COLO668 (cell line): ENCODE data around the gene RANBP3.
"Not testable (repeated sequence)": the region's sequence is repeated elsewhere in the genome, so short reads cannot be mapped to it uniquely, and the experiment has no call there.

Experiments used
- DNase-seq: peaks from one replicate; lab custom pipeline; 2025; ENCODE audit not compliant: unreplicated experiment; lab: John Stamatoyannopoulos, UW

RANBP3 gene

DNA sequence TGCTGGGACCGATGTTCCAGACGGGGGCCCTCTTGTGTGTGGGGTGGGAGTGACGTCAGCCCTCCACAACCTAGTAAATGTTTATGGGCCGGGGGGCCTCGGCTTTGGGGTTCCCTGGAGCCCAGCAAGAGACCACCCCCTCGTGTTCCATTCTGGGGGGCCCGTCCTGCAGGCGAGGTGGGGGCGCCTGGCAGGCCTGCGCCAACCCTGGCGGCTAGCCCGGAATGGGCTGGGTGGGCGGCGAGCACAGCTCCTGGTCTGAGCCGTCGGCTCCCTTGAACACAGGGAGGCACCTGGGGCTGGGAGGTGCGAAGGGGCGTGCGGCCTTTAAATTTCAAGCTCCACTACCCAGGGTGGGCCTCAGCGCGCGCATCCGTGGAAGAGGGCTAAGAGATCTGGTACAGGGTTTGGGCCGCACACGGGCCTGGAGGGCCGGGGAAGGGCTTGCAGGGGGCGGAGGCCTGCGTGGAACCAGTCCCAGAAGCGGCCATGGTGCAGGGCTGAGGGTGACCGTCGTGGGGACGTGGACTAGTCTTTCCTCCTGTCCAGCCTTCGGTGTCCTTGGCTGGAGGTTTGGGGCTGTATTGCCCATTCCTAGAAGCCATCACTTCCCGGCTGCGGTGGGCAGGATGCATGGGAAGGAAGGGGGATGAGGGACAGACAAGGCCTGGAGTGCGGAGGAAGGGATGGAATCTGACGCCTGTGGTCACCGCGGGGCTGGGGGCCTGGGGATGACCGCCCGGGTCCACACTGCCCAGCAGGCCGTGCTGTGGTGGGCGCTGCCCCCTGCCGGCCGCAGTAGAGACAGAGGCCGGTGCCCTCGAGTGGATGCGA lies 85.8 kb downstream of the RANBP3 start:
- DNase-seq, result peak; percentile 62

GRCh38 chr19:5891572-5891937 lies 86.4 kb downstream of the RANBP3 start:
- DNase-seq, result no peak

DNA sequence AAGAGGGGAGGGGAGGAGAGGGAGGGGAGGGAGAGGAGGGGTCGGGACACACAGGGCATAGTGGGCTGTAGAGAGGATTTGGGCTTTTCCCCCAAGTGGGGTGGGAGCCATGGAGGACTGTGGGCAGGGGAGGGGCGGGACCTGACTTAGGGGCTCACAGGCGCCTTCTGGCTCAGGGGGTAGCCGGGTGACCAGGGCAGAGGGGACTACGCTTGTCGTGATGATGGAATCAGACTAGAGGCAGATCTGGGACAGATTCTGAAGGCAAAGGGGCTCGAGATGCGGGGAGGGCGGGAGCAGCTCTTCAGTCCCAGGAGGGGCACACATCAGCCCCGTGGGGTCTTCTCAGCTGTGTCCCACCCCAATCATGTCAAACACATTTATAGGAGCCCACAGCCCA lies 87.8 kb downstream of the RANBP3 start:
- no peak for DNase-seq

GRCh38 chr19:5889288-5889971 lies 88.5 kb downstream of the RANBP3 start:
- DNase-seq, result no peak

- not testable (repeated sequence) for DNase-seq
These were observed 93.7 kb downstream of the RANBP3 start for GRCh38 chr19:5884065-5884811.

DNA sequence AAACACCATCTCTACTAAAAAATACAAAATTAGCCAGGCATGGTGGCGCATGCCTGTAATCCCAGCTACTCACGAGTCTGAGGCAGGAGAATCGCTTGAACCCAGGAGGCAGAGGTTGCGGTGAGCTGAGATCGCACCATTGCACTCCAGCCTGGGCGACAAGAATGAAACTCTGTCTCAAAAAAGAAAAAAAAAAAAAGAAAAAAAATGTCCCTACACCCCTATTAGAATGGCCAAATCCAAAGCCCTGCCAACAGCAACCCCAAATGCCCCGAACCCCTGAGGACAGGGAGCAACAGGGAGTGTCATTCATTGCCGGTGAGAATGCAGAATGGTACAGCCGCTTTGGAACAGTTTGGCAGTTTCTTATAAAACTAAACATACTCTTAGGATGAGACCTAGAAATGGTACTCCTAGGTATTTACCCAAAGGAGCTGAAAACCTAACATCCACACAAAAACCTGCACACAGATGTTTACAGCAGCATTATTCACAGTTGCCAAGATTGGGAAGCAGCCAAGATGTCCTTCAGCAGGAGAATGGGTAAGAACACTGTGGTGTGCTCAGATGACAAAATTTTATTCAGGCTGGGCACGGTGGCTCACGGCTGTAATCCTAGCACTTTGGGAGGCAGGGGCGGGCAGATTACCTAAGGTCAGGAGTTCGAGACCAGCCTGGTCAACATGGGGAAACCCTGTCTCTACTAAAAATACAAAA lies 94.6 kb downstream of the RANBP3 start:
- not testable (repeated sequence) for DNase-seq

GRCh38 chr19:5882421-5882968 lies 95.4 kb downstream of the RANBP3 start:
- no peak for DNase-seq

DNA sequence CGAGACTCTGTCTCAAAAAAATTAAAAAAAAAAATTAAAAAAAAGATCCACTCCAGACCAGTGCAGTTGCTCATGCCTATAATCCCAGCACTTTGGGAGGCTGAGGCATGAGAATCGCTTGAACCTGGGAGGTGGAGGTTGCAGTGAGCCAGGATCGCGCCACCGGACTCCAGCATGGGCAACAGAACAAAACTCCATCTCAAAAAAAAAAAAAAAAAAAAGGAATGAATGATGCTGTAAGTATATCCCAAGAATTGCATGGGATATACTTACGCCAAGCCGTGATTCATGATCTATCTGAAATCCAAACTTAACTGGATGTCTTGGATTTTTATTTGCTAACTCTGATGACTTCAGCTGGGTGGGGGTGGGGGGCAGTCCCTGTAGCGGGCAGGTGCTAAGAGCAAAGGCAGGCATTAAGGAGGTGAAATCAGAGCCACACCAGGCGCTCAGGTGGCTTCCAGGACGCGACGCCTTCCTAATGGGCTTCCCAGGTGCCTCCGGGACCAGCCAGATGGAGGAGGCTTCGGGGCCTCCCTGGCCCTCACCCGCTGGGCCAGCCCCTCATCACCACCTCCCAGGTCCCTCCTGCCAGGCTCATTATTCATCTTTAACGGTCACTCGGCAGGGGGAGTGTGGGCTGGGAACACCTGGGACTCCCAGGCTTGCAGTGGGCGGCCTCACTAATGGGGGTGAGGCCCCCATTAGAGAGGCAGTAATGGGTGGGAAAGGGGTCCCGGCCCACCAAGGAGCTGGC lies 96.2 kb downstream of the RANBP3 start:
- peak; percentile 66 for DNase-seq

- peak; percentile 67 for DNase-seq
These were observed 97.3 kb downstream of the RANBP3 start for GRCh38 chr19:5880604-5881078.

DNA sequence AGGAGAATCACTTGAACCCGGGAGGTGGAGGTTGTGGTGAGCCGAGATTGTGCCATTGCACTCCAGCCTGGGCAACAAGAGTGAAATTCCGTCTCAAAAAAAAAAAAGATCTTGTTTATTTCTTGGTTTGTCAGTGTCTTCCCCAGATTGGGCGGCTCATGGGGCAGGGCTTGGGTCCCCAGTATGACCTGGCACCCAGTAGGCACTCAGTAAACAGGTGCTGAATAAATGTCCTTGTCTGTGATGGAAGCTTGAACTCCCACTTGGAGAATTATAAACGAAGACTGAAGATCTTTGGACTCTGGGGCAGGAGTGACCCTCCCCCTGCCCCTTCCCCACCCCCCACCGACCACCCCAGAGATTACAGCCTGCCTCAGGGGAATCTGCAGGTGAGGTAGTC lies 97.7 kb downstream of the RANBP3 start:
- no peak for DNase-seq

GRCh38 chr19:5877882-5878281 lies 100.1 kb downstream of the RANBP3 start:
- DNase-seq, result no peak

DNA sequence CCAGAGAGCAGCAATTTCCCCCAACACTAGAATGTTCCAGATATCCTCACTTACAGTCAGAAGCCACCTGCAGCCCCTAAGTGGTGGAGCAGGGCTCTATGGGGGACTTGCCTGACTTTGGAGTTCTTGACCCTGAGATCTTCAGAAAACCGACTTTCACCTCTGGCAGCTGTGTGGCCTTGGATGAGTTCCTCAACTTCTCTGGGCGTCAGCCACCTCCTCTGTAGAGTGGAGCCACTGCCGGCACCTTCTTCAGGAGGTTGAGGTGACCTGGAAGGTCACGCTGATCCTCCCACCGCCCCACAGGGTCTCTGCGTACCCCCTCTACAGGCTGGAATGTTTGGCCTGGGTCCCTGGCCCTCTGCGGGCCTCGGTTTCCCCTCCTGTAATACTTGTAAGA lies 100.5 kb downstream of the RANBP3 start:
- DNase-seq, result no peak

GRCh38 chr19:5874496-5874895 lies 103.4 kb downstream of the RANBP3 start:
- DNase-seq, result not testable (repeated sequence)

DNA sequence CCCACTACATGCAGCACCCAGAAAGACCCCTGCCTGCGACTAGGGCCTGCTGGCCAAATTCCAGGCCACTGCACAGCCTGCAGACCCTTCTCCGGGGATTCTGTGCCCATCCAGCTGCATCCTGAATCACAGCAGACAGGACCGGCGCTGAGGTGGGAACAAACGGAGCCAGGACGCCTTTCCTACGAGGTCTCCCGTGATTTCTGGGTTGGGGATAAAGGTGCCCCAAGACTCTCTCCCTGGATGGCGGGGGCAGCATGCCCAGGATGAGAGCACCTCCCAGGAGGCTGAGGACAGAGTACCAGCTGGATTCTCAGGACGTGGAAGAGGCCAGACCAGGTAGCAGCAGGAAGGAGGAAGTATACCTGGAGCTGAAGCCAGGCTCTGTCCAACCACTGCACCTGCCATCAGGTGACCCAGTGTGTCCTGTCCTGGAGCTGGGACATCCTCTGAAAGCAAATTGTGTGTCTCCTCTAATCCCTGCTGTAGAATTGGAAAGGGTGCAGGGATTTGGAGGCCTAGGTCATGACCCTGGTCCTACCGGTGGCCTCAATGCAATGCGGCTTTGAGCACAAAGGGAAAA lies 104.2 kb downstream of the RANBP3 start:
- DNase-seq, result no peak

- no peak for DNase-seq
These were observed 107.0 kb downstream of the RANBP3 start for GRCh38 chr19:5870986-5871394.

DNA sequence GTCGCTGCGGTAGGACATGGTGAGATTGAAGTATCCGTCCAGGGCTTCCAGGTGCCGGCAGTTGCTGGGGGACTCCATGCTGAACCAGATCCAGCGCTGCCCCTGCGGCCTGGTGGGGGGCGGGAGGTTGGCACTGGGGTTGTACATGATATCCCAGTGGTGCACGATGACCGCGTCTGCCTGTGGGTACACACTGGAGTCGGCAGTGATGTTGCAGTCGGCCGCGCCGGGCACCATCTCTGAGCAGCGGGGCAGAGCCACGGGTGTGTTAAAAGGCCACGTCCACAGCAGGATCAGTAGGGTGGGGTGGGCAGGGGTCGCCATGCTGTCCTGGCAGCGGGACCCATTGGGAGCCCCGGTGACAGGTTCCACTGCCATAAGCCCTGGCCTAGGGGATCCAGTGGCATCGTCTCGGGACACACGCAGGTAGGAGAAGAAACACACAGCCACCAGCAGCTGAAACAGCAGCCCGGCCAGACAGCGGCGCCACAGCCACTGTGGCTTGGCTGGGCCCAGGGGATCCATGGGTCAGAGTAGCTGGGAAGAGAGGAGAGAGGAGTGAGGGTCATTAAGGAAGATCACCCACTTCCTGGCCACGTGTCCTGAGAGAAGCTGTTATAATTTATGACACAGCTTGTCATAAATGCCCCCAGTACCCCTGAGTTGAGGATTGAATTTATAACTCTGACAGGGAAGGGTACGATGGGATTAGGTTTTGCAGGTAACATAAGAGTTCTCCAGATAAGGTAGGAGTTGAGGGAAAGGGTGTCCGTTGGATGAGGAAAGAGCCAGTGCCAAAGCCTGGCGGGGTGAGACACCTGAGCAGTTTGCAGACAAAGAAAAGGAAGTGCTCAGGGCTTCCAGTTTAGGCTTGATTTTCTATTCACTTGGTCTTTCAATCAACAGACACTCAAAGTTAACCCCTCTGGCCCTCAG lies 110.5 kb downstream of the RANBP3 start:
- DNase-seq, result no peak
